ENCODE measurements around the gene LTBR. TPM values are rescaled to one million over a fixed set of nuclear protein-coding genes. Genes with fewer than 3 reads are reported as not detected.

LTBR gene
- total RNA-seq, 1 donor from 2014 or later: 146 TPM

DNA sequence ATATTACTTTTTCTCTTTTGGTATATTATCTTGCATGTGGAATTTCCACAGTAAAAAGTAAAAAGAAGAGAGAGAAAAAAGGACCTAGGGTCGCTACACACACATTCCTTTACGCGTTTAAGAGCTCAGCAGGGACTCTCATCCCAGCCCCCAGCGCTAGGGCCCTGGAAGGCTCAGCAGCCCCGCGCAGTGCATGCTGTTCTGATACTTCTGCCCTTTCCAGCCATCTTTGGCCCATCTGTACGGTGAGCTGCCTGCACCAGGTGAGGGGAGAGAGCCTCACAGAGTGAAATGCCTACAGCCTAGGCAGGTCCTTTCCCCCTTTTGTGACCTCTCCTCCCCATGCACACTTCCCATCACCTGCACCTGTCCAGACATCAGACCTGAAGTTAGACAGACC lies 1.6 kb upstream of the LTBR start:
- no peak for DNase-seq (ENCODE audit: low read depth)

DNA sequence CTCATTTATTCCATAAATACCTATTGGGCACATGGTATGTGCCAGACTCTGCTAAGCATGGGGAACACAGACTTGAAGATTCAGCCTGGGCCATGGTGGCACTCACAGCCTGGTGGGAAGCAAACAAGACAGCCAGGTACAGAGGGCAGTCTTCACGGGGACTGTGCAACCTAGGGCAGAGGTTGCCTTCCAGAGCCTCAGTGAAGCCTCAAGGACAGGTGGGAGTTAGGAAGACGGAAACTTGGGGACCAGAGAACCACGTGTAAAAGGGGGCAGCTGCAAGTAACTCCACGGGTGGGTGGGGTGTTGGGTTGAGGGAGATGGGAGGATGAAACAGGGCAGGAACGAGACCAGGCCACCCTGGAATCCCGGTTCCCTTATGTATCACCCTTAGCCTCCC lies 980 bp upstream of the LTBR start:
- no peak for DNase-seq (ENCODE audit: low read depth)

DNA sequence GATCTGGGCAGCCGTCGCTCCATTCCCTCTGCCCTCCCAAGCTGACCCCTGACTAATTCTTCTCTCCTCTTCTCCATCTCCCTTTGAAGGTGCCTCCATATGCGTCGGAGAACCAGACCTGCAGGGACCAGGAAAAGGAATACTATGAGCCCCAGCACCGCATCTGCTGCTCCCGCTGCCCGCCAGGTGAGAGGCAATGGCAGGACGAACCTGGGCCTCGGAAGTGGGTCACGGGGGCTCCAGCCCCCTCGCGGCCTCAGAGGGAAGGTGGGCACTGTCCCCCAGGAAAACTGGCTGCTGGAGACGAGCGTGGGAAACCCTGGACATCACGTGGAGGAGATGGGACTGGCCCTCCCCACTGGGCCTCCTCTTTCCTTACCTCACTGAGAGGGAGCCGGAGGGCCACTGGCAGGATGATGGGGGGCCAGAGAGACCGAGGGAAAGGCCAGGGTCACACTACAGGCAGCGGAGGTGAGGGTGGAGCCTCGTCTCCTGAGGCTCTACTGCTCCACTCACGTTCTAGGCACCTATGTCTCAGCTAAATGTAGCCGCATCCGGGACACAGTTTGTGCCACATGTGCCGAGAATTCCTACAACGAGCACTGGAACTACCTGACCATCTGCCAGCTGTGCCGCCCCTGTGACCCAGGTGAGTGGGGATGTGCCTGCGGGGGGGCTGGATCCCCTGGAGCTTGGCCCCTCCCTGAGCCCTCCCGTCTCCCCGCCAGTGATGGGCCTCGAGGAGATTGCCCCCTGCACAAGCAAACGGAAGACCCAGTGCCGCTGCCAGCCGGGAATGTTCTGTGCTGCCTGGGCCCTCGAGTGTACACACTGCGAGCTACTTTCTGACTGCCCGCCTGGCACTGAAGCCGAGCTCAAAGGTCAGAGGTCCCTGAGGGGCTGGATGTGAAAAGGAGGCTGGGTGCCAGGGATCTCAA lies 806 bp downstream of the LTBR start:
- DNase-seq (ENCODE audit: low read depth): peak; percentile 24

DNA sequence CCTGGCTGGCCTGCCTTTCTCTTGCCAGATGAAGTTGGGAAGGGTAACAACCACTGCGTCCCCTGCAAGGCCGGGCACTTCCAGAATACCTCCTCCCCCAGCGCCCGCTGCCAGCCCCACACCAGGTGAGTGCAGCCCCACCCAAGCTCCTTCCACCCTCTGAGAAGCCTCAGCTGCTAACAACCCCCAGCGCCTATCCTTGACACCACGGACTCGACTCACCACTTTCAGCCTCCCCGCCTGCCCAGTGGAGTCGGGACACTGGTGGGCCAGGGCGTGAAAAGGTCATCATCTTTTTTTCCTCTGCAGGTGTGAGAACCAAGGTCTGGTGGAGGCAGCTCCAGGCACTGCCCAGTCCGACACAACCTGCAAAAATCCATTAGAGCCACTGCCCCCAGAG lies 2.1 kb downstream of the LTBR start:
- no peak for DNase-seq (ENCODE audit: low read depth)

DNA sequence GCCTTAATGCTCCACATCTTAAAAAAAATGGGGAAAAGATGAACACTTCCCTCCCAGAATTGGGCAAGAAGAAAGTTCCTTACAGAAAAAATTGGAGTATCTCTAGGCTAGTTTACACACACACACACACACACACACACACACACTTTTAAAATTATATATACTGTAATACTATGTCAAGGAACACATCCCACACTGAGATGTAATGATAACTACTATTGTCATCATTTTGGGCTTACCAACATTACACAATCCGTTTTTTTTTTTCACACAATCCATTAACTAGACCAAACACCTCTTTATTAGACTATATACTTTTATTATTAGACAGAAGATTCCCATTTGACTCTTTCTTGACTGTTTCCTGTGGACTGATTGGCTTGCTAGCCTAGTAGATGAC lies 2.5 kb downstream of the LTBR start:
- no peak for DNase-seq (ENCODE audit: low read depth)

DNA sequence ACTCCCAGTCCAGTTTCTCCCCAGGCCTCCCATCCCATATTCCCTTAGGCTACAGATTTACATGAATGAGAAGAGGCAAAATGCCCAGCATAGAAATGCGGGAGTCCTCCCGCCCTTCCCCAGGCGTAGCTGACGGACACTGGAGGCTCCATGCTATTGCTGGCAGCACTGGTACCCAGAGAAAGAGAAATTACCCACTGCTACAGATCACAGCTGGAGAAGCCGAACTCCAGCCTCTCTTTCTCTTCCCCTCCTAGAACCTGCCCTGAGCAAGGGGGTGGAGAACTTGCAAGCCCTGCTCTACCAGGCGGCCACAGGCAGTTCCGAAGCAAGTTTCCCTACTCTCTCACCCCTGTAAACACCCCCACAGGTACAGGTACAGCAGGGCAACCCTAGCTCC lies 3.6 kb downstream of the LTBR start:
- no peak for DNase-seq (ENCODE audit: low read depth)

DNA sequence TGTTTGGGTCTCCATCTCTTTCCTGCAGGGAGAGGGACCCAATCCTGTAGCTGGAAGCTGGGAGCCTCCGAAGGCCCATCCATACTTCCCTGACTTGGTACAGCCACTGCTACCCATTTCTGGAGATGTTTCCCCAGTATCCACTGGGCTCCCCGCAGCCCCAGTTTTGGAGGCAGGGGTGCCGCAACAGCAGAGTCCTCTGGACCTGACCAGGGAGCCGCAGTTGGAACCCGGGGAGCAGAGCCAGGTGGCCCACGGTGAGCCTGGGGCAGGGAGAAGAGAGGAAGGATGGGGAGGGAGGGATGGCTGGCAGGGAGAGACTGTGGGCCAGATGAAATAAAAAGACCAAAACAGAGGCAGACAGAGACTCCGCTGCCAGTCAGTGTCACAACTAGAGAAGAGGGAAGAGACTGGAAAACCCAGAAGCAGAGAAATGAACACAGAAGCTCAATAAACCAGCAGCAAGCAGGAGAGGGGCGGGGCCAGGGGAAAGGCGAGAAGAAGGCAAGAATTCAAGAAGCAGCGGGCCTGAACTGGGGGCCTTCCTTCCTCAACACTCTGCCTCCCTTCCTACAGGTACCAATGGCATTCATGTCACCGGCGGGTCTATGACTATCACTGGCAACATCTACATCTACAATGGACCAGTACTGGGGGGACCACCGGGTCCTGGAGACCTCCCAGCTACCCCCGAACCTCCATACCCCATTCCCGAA lies 6.3 kb downstream of the LTBR start:
- DNase-seq (ENCODE audit: low read depth): no peak

DNA sequence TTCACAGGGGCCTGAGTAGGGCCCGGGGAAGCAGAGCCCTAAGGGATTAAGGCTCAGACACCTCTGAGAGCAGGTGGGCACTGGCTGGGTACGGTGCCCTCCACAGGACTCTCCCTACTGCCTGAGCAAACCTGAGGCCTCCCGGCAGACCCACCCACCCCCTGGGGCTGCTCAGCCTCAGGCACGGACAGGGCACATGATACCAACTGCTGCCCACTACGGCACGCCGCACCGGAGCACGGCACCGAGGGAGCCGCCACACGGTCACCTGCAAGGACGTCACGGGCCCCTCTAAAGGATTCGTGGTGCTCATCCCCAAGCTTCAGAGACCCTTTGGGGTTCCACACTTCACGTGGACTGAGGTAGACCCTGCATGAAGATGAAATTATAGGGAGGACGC lies 7.1 kb downstream of the LTBR start:
- DNase-seq (ENCODE audit: low read depth): no peak

DNA sequence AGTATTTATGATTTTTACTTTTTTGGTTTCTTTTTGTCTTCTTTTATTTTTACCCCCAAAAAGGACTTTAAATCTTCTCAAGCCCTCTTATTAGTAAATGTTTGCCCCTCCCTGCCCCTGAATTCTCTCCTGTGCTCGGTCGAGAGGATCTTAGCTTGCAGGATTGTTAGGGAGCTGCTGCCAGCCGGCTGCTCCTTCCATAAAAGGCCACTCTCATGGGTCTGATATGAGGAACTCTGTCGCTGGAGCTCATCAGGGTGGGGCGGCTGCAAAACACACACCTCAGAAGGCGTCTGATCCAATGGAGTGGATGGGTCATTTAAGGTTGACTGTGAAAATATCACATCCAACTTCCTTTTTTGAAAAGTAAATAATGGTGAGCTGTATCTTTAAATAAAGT lies 8.5 kb downstream of the LTBR start:
- DNase-seq (ENCODE audit: low read depth): no peak

DNA sequence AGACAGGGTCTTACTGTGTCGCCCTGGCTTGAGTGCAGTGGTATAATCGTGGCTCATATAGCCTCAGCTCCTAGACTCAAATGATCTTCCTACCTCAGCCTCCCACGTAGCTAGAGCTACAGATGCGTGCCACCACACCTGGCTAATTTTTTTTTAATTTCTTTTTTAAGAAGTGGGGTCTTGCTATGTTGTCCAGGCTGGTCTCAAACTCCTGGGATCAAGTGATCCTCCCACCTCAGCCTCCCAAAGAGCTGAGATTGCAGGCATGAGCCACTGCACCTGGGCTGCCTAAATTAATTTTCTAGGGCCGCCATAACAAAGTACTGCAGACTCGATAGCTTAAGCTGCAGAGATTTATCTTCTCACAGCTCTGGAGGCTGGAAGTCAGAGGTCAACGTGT lies 9.1 kb downstream of the LTBR start:
- DNase-seq (ENCODE audit: low read depth): no peak

DNA sequence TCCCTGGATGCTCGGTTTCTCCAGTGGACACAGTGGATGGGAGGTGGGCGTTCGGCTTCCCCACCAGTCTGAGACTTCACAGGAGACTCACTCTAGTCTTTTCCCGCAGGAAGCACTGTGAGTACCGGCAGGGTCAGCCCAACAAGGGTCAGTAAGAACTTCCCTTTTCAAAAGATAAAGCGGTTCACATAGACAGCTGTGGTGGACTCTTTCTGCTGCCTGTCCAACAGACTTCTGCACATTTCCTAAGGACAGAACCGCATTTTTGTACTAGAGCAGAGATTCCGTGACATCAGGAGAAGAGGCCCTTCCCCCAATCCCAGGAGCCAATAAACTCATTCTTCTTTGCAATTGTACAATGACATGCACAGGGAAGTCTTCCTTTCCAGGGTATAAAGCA lies 10.4 kb downstream of the LTBR start:
- no peak for DNase-seq (ENCODE audit: low read depth)

DNA sequence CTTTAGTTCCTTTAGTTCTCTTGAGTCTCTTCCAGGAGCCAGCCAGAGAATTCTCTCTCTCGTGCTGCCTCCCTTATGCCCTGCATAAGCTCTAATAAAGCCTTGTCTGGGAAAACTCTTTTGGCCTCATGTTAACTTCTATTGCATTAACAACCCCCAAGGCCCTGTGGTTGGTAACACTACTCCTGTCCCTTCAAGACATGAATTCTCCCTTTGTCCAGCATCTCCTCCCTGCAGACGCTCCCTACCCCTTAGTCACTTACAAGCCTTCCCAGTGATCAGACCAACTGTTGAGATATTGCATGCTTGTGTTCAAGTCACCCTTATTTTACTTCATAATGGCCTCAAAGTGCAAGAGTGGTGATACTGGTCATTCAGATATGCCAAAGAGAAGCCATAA lies 12.1 kb downstream of the LTBR start:
- DNase-seq (ENCODE audit: low read depth): no peak

DNA sequence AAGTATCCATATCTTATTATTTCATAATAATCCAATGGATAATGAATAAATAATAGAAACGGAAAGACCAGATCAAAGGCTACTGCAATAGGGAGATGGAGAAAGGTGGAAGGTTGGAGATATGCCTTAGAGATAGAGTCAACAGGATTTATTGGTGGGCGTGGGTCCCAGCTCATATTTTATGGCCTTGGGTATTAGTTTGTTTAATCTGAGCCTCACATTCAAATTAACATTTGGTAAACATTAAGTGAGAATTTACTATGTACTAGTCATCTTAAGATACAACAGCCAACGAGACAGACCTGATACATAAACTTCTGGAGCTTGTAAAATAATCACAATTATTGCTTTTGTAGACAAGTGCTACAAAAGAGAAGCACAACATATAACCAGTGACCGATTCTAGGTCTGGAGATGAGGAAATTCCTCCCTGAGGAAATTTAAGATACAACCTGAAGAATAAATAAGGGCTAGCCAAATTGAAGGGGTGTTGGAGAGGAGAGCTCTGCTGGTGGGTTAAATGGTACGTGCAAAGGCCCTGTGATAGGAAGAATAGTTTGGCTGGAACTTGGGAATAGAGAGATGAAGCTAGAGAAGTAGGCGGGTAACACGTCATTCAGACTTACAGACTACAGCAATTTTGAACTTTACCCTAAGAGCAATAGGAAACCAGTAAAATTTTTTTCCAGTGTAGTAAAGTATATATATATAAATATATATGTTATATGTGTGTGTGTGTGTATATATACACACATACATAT lies 16.1 kb downstream of the LTBR start:
- DNase-seq (ENCODE audit: low read depth): no peak

DNA sequence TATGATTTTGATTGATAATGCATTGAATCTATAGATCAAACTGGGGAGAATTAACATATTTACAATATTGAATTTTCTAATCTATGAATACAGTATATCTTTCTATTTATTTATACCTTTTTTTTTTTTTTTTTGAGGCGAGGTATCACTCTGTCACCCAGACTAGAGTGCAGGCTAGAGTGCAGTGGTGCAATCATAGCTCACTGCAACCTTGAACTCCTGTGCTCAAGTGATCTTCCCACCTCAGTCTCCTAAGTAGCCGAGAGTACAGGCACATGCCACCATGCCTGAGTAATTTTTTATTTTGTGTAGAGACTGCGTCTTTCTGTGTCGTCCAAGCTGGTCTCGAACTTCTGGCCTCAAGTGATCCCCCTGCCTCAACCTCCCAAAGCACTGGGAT lies 20.4 kb downstream of the LTBR start:
- DNase-seq (ENCODE audit: low read depth): no peak

DNA sequence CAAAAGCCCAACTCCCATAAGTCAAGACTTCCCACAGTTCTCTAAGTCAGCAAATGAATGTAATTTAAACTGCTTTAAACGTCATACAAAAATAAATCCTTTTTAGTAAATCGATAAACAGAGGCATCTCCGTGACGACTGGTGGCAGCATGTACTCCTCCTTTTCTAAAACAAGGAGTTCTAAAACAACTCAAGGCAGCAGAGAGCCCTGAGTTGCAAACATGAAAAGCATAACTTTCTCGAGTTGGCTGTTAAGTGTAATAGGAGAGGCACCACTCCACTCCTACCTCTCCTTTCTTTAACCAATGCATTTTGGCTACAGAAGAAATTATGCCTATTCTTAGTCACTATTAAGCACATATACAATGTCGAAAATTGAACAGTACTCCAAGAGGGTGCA lies 22.0 kb downstream of the LTBR start:
- DNase-seq (ENCODE audit: low read depth): no peak

DNA sequence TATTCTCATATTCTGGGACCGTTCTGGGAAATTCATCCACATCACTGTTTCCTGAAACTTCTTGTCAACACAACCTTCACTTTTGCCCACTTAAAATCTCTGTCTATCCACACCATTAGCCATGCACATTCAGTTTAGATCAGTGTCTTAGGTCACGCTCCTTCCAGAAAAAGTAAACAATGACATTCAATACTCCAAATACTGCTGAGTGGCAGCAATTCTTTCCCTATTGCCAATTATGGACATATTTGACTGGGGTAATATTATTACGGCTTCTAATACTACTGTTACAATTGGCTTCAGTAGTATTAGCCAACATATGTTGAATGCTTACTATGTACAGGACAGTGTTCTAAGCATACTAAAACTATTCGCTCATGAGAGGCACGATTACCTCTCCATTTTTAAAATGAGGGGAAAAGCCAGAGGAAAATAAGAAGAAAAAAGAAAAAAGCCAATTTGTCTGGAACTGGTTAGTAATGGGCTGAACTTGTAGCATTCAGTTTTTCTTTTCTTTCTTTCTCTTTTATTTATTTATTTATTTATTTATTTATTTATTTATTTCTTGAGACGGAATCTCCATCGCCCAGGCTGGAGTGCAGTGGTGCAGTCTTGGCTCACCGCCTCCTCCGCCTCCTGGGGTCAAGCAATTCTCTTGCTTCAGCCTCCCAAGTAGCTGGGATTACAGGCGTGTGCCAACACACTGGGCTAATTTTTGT lies 23.4 kb downstream of the LTBR start:
- DNase-seq (ENCODE audit: low read depth): no peak

DNA sequence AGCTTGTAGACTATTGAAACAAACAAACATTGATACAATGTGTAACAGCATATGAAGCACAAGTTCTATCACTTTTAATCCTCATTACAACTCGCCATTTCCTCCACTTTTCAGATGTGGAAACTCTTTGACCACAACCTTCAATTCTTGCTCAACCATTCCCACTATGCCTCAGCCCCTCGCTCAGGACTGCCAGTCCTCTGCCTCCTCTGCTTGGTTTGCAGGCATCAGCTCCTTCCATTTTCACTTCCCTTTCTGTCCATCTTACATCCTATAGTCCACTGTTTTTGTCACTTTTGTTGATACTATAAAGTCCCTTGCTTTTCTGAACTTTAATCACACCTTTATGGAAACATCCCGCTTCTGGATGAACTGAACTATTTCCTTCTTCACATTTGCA lies 32.6 kb downstream of the LTBR start:
- no peak for DNase-seq (ENCODE audit: low read depth)

DNA sequence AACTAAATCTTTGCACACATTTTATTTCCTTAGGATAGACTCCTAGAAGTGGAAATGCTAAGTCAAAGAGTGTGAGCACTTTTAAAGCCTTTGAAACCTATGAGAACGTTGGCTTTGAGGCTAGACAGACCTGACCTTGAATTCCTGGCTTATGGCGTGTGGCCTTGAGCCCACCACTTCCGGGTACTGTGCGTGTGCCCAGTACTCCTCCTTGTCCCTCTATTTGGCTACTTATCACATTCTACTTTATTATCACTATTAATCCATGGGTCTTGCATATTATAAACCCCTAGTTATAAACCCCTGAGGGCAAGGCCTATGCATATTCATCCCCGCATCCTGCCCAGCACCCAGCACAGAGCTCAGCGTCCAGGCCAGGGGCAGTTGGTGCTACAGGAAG lies 34.8 kb downstream of the LTBR start:
- DNase-seq (ENCODE audit: low read depth): no peak

DNA sequence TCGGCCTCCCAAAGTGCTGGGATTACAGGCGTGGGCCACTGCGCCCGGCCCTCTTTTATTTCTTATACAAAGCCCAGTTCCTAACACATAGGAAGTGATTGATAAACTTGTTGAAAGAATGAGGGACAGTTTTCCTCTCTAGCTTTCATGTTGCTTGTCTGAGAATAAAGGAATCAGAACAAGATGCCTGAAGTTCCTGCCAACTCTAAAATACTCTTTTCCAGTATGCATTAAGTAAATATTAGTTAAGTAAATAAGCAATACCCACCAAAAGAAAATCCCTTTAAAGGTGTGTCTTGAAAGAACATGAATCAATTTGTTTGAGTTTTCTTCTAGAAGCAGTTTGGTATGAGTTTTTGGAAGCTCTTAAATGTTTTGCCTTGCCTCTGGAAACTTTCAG lies 36.4 kb downstream of the LTBR start:
- DNase-seq (ENCODE audit: low read depth): no peak

DNA sequence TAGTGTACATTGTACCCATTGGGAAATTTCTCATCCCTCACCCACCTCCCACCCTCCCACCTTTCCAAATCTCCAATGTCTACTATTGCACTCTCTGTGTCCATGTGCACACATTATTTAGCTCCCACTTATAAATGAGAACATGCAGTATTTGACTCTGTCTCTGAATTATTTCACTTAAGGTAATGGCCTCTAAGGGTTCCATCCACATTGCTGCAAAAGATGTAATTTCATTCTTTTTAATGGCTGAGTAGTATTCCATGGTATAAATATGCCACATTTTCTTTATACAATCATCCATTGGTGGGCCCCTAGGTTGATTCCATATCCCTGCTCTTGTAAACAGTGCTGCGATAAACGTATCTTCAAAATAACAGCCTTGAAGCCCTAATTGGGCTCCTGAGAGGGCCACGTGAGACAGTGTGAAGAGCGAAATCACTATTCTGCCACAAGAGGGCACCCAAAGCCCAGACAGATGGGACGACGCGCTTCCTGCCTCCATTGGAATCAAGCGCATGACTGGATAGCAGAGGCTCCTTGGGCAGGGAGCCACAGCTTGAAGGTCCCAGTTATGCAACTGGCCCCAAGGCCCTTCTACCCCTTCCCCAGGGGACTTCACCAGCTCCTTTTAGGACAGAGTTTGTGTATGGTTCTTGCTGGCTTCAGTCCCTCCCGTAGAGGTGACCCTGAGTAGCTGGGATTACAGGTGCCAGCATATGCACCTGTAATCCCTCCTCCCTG lies 39.5 kb downstream of the LTBR start:
- peak; percentile 95 for DNase-seq (ENCODE audit: low read depth)

DNA sequence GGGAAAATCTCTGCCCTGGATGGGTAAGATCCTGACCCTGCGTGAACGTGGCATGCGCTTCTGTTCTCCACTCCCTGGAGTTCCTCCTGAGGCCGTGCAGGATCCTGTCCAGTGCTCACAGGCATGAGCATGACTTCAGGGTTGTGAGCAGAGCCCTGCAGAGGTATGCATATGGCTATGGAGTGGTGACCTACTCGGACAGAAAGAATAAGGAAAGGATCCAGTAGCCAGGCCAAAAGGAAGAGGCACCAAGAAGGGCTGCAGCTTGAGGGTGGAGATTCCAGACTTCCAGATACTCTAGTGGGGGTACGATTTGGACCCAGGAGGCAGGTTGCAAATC lies 40.0 kb downstream of the LTBR start:
- DNase-seq (ENCODE audit: low read depth): no peak

Data from myocyte (in vitro differentiated cells).